Sigmoid colon (tissue), 7 donors: Measurements from ENCODE around the gene KLHL40. TPM values are rescaled to one million over a fixed set of nuclear protein-coding genes. Genes with fewer than 3 reads are reported as not detected.

Experiments used
- DNase-seq: peaks from one replicate; pipeline ENCODE4 v3.0.0-alpha.2; 2019
- H3K27ac ChIP-seq, 4 donors: fragments of 200-600 bp; sonication (generic); one replicate each; pipeline ENCODE4 v1.5.1; 2016 to 2019; ENCODE audit warnings: mild to moderate bottlenecking in 1 of 4
- H3K27me3 ChIP-seq, 3 donors: fragments of 200-600 bp; sonication (generic); one replicate each; pipeline ENCODE4 v1.5.1; 2019; ENCODE audit warnings: mild to moderate bottlenecking in 1 of 3
- H3K36me3 ChIP-seq, 4 donors: fragments of 200-600 bp; sonication (generic); one replicate each; pipeline ENCODE4 v1.5.1; 2016 to 2019
- H3K4me1 ChIP-seq, 4 donors: fragments of 200-600 bp; sonication (generic); one replicate each; pipeline ENCODE4 v1.5.1; 2017 to 2019
- H3K4me3 ChIP-seq, 4 donors: fragments of 200-600 bp; sonication (generic); one replicate each; pipeline ENCODE4 v1.5.1; 2017 to 2019; ENCODE audit warnings: mild to moderate bottlenecking in 2 of 4, moderate library complexity in 1 of 4
- H3K9me3 ChIP-seq, 4 donors: fragments of 200-600 bp in 3 of 4; sonication (generic) in 3 of 4; one replicate each; pipeline versions ENCODE4 v1.5.1 to v1.6.1; 2013 to 2019
- EP300 ChIP-seq, 4 donors: sonication (generic); formaldehyde crosslinking; IDR thresholded peaks; one replicate each; pipeline ENCODE4 v1.6.1; 2017; ENCODE audit warnings: antibody characterized with exemption in 4 of 4
- POLR2A ChIP-seq, 2 donors: fragments of 450-650 bp; IDR thresholded peaks; one replicate each; pipeline ENCODE4 v1.6.1; 2016; ENCODE audit warnings: antibody characterized with exemption in 2 of 2, mild to moderate bottlenecking in 2 of 2, moderate library complexity in 2 of 2
- POLR2AphosphoS5 ChIP-seq, 4 donors: sonication (generic); formaldehyde crosslinking; IDR thresholded peaks; one replicate each; pipeline ENCODE4 v1.6.1; 2017; ENCODE audit warnings: antibody characterized with exemption in 4 of 4
- WGBS, 2 donors: extraction: QIAGEN DNeasy Blood & Tissue Kit; methylation state at CpG; one replicate each; pipeline ENCODE4 v1.1.7; 2013; 5-methylcytosine and 5-hydroxymethylcytosine counted together
- intact Hi-C: fragments of 100-400 bp; cut with DNase I; formaldehyde crosslinking; loops from one replicate; pipeline ENCODE4 v1.15.1; 2023
- polyA plus RNA-seq, 3 donors: library from polyadenylated mRNA; stranded (reverse); fragments of 200-250 nt; gene quantifications; one replicate each; pipeline ENCODE4 v1.2.3, GENCODE V29; 2013
- total RNA-seq, 4 donors: library from RNA; depleted of rRNA; stranded (reverse); fragments of >200 nt; gene quantifications; one replicate each; pipeline ENCODE4 v1.1.0, GENCODE V29; 2016
- TF ChIP-seq, protein P1 (sequence below), 4 experiments: fragments of 450-650 bp in 3 of 4; fragments of 200-600 bp in 1 of 4; IDR thresholded peaks; one replicate each; pipeline ENCODE4 v1.5.1; 2016 to 2019; ENCODE audit warnings: antibody characterized with exemption in 4 of 4, mild to moderate bottlenecking in 3 of 4, moderate library complexity in 2 of 4
- donor health status: healthy with polysubstance abuse.
- donor health status: Bipolar disorder and iron deficiency.
- donor health status: healthy.

KLHL40 gene
- total and polyA plus RNA-seq, 7 donors, result under 0.01 TPM; not detected in 6

DNA sequence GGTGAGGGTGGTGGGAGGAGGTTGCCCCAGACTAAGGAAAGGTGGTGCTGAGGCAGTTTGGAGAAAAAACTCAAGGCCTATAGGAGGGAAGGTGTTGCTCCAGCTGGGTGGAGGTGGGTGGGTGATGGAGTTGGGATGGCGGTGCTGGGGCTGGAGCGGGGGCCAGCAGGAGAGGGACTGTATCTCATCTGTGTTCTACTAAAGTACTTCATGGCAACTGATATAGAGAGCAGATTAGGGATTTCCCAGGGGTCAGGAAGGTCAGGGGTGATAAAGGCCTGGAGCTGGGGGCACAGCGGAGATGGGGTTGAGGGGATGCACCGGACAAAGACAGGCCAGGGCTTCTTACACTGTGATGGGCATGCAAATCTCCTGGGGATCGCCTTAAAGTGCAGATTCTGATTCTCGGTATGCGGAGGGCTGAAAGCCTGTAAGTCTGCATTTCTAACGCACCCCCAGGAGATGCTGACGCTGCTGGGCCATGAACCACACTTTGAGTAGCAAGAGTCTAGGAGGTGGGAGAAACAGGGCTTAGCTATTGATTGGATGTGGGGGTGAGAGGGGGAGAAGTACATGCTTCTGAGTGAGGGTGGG, 4.2 kb downstream of the KLHL40 start:
- intact Hi-C loops, result no loop called here
- 63 to 74% methylated on average over 9 of the region's 9 CpGs for WGBS, 2 donors
- no peak for TF ChIP-seq POLR2A (IDR thresholded peaks at IDR 0.05)
- TF ChIP-seq EP300 (IDR thresholded peaks at IDR 0.05), result no peak
- TF ChIP-seq POLR2AphosphoS5 (IDR thresholded peaks at IDR 0.05), result no peak
- TF ChIP-seq, protein P1, sequence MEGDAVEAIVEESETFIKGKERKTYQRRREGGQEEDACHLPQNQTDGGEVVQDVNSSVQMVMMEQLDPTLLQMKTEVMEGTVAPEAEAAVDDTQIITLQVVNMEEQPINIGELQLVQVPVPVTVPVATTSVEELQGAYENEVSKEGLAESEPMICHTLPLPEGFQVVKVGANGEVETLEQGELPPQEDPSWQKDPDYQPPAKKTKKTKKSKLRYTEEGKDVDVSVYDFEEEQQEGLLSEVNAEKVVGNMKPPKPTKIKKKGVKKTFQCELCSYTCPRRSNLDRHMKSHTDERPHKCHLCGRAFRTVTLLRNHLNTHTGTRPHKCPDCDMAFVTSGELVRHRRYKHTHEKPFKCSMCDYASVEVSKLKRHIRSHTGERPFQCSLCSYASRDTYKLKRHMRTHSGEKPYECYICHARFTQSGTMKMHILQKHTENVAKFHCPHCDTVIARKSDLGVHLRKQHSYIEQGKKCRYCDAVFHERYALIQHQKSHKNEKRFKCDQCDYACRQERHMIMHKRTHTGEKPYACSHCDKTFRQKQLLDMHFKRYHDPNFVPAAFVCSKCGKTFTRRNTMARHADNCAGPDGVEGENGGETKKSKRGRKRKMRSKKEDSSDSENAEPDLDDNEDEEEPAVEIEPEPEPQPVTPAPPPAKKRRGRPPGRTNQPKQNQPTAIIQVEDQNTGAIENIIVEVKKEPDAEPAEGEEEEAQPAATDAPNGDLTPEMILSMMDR (IDR thresholded peaks at IDR 0.05), result no peak
- Histone ChIP-seq H3K27ac (no peak overlapping the region), H3K36me3 (no peaks in the 10 kb centered on the region), H3K4me3 (no peak overlapping the region), H3K27me3 (peaks cover 0 to 9% (median 0%) of the 10 kb centered on the region in 3 donors), H3K4me1 (peaks cover 0 to 19% (median 17%) of the 10 kb centered on the region in 4 donors), H3K9me3 (no peaks in the 10 kb centered on the region)
- peak; percentile 40 for DNase-seq

DNA sequence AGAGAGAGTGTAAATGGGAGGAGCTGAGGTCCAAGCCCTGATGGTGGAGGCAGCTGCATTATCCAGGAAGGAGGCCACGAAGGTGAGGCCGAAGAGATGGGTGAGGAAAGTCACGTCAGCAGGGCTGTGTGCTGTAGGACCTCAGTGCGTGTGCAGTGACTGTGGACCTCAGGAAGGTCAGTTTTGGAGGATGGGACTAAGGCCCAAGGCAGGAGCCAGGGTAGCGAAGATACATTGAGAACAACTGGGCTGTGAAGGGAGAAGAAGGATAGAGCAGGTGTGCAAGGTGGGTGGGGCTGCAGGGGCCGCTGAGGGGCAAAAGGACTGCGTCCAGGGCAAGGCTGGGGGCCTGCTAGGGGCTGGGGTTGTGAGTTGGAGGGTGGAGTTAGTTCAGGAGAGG, 4.9 kb downstream of the KLHL40 start:
- intact Hi-C loops, result no loop called here
- Histone ChIP-seq H3K9me3 (no peaks in the 10 kb centered on the region), H3K27ac (no peak overlapping the region), H3K36me3 (no peaks in the 10 kb centered on the region), H3K4me1 (peaks cover 0 to 13% (median 12%) of the 10 kb centered on the region in 4 donors), H3K27me3 (peaks cover 0 to 9% (median 0%) of the 10 kb centered on the region in 3 donors), H3K4me3 (no peak overlapping the region)
- WGBS, 2 donors, result 70 to 72% methylated on average over 7 of the region's 7 CpGs
- TF ChIP-seq POLR2AphosphoS5 (IDR thresholded peaks at IDR 0.05) (no peak), POLR2A (IDR thresholded peaks at IDR 0.05) (no peak), EP300 (IDR thresholded peaks at IDR 0.05) (no peak)
- TF ChIP-seq, protein P1 (IDR thresholded peaks at IDR 0.05), result no peak
- DNase-seq, result no peak

DNA sequence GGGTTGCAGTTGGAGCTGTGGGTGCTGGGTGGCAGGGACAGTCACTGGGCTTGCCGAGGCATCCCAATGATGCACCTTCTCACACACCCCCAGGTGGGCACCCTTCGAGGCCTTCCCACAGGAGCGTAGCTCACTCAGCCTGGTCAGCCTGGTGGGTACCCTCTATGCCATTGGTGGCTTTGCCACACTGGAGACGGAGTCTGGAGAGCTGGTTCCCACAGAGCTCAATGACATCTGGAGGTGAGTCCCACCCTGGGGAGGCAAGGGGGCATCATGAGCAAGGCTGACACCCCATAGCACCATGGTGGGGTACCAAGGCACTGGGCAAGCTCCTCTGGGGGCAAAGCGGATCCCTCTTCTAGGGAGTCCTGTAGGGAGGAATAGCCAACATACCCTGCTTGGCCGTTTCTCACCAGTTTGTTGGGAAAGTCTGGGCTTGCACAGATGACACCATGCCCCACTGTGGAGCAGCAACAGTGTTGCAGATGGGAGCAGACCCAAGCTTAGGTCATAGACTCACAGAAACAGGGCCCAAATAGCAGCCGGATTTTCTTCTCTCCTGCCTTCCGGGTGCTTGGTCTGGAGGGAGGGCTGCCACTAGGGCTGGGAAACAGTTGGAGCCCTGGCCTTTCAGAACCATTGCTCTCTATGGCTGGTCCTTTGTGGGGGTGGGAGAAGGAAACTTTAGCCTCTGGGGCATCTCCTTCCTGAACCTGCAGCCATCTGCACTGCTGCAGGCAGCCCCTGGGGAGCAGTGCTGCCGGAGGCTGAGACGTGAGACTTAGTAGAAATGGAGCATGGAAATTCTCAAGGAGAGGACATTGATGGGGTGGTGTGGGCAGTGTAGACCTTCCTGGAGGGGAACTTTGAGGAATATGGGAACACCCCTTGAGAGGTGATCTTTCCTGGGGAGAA, 5.7 kb downstream of the KLHL40 start:
- no peak for TF ChIP-seq POLR2A (IDR thresholded peaks at IDR 0.05)
- TF ChIP-seq, protein P1 (IDR thresholded peaks at IDR 0.05), result no peak
- TF ChIP-seq EP300 (IDR thresholded peaks at IDR 0.05), result no peak
- intact Hi-C loops, result no loop called here
- 77 to 80% methylated on average over 10 of the region's 10 CpGs for WGBS, 2 donors
- peak; percentile 59 for DNase-seq
- Histone ChIP-seq H3K27ac (no peak overlapping the region), H3K4me1 (peaks cover 0 to 5% (median 4%) of the 10 kb centered on the region in 4 donors), H3K36me3 (no peaks in the 10 kb centered on the region), H3K27me3 (peaks cover 0 to 6% (median 0%) of the 10 kb centered on the region in 3 donors), H3K9me3 (no peaks in the 10 kb centered on the region), H3K4me3 (no peak overlapping the region)

DNA sequence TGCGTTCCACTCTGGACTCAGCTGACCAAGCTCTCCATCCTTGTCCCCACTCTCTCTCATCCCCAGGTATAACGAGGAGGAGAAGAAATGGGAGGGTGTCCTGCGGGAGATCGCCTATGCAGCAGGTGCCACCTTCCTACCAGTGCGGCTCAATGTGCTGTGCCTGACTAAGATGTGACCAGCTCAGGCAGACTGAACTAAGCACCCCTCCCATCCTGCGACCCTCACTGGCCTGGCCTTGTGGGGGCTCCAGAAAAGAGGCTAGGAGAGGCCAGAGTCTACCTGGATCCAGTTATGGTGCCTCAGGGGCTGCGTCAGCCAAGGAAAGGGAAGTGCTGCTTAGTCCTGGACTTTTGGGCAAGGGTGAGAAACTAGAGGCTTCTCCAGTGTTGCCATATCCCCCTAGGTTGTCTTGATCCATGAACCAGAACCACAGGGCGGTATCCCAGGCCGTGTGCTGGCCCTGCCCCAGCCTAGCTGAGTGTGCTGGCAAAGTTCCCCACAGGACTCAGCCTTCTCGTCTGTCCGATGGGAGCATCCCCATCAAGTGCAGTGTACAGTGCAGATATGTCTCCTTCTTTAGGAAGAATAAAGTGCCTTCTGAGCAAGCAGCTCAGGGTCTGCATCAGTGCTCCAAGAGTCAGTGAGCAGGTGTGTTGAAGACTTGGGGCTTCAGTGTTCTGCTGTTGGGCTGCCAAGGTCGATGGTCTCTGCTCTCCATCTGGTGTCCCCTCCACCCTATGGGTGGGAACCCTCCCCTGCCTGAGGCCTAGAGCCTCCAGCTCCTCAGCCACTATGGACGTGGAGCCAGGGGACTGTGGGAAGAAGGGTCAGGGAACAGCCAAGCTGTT, 6.7 kb downstream of the KLHL40 start:
- peak; percentile 29 for DNase-seq
- WGBS, 2 donors, result 71 to 80% methylated on average over 13 of the region's 13 CpGs
- no peak overlapping the region for H3K27ac ChIP-seq

More for the DNA sequence above, 6.7 kb downstream of the KLHL40 start:
- H3K9me3 ChIP-seq, result no peaks in the 10 kb centered on the region
- H3K4me1 ChIP-seq, result no peaks in the 10 kb centered on the region
- no peak for TF ChIP-seq EP300 (IDR thresholded peaks at IDR 0.05)
- no peak for TF ChIP-seq POLR2AphosphoS5 (IDR thresholded peaks at IDR 0.05)
- no peak for TF ChIP-seq POLR2A (IDR thresholded peaks at IDR 0.05)
- TF ChIP-seq, protein P1 (IDR thresholded peaks at IDR 0.05), result no peak
- H3K27me3 ChIP-seq, result no peaks in the 10 kb centered on the region
- H3K36me3 ChIP-seq, result no peaks in the 10 kb centered on the region
- H3K4me3 ChIP-seq, result no peak overlapping the region
- intact Hi-C loops, result no loop called here
